ENCODE results near the gene CLUH. TPM values are rescaled to one million over a fixed set of nuclear protein-coding genes. Genes with fewer than 3 reads are reported as not detected.

CLUH gene
- total RNA-seq, 1 donor from 2014 or later: 41.9 TPM

- Histone ChIP-seq H3K36me3 (ENCODE audit: control insufficient read depth, insufficient read depth, low read length) (peaks cover 31% of the 10 kb centered on the region), H3K27me3 (ENCODE audit: control insufficient read depth, insufficient read depth, low read length) (no peaks in the 10 kb centered on the region), H3K4me3 (ENCODE audit: low read depth, low read length) (no peak overlapping the region)
- no peak for DNase-seq (ENCODE audit: low read depth)
- TF ChIP-seq CTCF (IDR thresholded peaks at IDR 0.05; ENCODE audit: insufficient read depth, low read length, severe bottlenecking): no peak
- FAIRE-seq: no peak
These were observed 20.3 kb downstream of the CLUH start for GRCh38 chr17:2691069-2691871.

- Histone ChIP-seq H3K4me3 (ENCODE audit: low read depth, low read length) (no peak overlapping the region), H3K27me3 (ENCODE audit: control insufficient read depth, insufficient read depth, low read length) (no peaks in the 10 kb centered on the region), H3K36me3 (ENCODE audit: control insufficient read depth, insufficient read depth, low read length) (peaks cover 25% of the 10 kb centered on the region)
- FAIRE-seq (no peak), DNase-seq (ENCODE audit: low read depth) (no peak)
- no peak for TF ChIP-seq CTCF (IDR thresholded peaks at IDR 0.05; ENCODE audit: insufficient read depth, low read length, severe bottlenecking)
These were observed 21.1 kb downstream of the CLUH start for GRCh38 chr17:2690165-2691068.

- FAIRE-seq (no peak), DNase-seq (ENCODE audit: low read depth) (no peak)
- H3K4me3 ChIP-seq (ENCODE audit: low read depth, low read length): no peak overlapping the region
These were observed 22.0 kb downstream of the CLUH start for GRCh38 chr17:2689411-2690164.

GRCh38 chr17:2688351-2689342, 22.9 kb downstream of the CLUH start:
- FAIRE-seq (no peak), DNase-seq (ENCODE audit: low read depth) (no peak)
- H3K4me3 ChIP-seq (ENCODE audit: low read depth, low read length): no peak overlapping the region
- TF ChIP-seq CTCF (IDR thresholded peaks at IDR 0.05; ENCODE audit: insufficient read depth, low read length, severe bottlenecking): no peak
- H3K27me3 ChIP-seq (ENCODE audit: control insufficient read depth, insufficient read depth, low read length): no peaks in the 10 kb centered on the region
- peaks cover 15% of the 10 kb centered on the region for H3K36me3 ChIP-seq (ENCODE audit: control insufficient read depth, insufficient read depth, low read length)

More at GRCh38 chr17:2689411-2690164, 22.0 kb downstream of the CLUH start:
- H3K36me3 ChIP-seq (ENCODE audit: control insufficient read depth, insufficient read depth, low read length): peaks cover 22% of the 10 kb centered on the region
- no peaks in the 10 kb centered on the region for H3K27me3 ChIP-seq (ENCODE audit: control insufficient read depth, insufficient read depth, low read length)
- TF ChIP-seq CTCF (IDR thresholded peaks at IDR 0.05; ENCODE audit: insufficient read depth, low read length, severe bottlenecking): no peak

- DNase-seq (ENCODE audit: low read depth): no peak
- no peak for TF ChIP-seq CTCF (IDR thresholded peaks at IDR 0.05; ENCODE audit: insufficient read depth, low read length, severe bottlenecking)
- FAIRE-seq: no peak
- H3K4me3 ChIP-seq (ENCODE audit: low read depth, low read length): no peak overlapping the region
- H3K36me3 ChIP-seq (ENCODE audit: control insufficient read depth, insufficient read depth, low read length): peaks cover 9% of the 10 kb centered on the region
- no peaks in the 10 kb centered on the region for H3K27me3 ChIP-seq (ENCODE audit: control insufficient read depth, insufficient read depth, low read length)
These were observed 24.5 kb downstream of the CLUH start for GRCh38 chr17:2687074-2687418.

All from bronchial epithelial cell (primary cell).